RWPE1 (cell line): ENCODE data around the gene SEC22C.

Source experiments
- CTCF ChIA-PET: fragments of 350-600 bp; sonication (Branson Sonifier 250); formaldehyde crosslinking; extraction: SDS; loops from one replicate; lab custom pipeline; 2021; lab: Yijun Ruan, JAX
- POLR2A ChIA-PET: fragments of 400-600 bp; formaldehyde crosslinking; extraction: SDS; loops from one replicate; lab custom pipeline; 2020; ENCODE audit warnings: antibody characterized with exemption; ENCODE audit not compliant: low non-redundant PET; lab: Yijun Ruan, JAX
- DNase-seq: peaks from one replicate; pipeline ENCODE4 v3.0.0; 2012; ENCODE audit warnings: low spot score
- H3K27ac ChIP-seq: fragments of 450-650 bp; 2 replicates; pipeline ENCODE4 v1.5.1; 2017
- TF ChIP-seq, protein P1 (sequence below): fragments of 450-650 bp; conservative IDR thresholded peaks from 2 replicates; pipeline ENCODE4 v1.5.1; 2017; ENCODE audit warnings: low read depth, mild to moderate bottlenecking

The SEC22C gene

DNA sequence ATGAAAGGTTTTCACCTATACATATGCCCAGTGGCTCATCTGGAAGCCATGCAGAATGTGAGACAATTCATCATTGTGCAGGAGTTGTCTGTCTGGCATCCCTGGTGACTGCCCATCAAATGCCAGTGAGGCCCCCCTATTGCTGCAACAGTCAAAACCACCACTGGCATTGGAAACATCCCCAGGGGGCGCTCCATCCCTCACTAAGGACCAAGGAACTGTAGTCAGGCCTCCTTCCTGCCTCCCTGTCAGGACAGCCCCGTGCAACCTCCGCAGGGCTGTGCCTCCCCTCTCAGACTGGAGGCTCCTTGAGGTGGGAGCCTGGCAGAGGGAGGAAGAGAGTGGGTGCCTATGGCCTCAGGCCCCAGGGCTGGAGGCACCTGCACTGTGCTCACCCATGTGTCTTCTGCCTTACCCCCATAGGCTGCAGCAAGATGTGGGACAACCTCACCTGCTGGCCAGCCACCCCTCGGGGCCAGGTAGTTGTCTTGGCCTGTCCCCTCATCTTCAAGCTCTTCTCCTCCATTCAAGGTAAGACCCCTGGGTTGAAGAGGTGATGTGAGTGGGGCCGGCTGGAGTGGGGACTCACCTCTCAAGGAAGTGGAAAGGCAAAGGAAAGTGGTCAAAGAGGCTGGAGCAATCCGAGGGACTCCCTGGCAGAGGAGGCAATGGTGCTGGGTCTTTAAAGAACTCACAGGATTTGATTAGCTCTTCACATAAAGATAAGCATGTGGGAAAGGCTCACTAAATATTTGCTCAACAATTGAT, 62.8 kb downstream of the SEC22C start:
- ChIA-PET CTCF (no interaction called here), POLR2A (no interaction called here)
- TF ChIP-seq, protein P1, sequence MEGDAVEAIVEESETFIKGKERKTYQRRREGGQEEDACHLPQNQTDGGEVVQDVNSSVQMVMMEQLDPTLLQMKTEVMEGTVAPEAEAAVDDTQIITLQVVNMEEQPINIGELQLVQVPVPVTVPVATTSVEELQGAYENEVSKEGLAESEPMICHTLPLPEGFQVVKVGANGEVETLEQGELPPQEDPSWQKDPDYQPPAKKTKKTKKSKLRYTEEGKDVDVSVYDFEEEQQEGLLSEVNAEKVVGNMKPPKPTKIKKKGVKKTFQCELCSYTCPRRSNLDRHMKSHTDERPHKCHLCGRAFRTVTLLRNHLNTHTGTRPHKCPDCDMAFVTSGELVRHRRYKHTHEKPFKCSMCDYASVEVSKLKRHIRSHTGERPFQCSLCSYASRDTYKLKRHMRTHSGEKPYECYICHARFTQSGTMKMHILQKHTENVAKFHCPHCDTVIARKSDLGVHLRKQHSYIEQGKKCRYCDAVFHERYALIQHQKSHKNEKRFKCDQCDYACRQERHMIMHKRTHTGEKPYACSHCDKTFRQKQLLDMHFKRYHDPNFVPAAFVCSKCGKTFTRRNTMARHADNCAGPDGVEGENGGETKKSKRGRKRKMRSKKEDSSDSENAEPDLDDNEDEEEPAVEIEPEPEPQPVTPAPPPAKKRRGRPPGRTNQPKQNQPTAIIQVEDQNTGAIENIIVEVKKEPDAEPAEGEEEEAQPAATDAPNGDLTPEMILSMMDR, result no peak
- H3K27ac ChIP-seq, result no peak overlapping the region
- DNase-seq, result no peak

DNA sequence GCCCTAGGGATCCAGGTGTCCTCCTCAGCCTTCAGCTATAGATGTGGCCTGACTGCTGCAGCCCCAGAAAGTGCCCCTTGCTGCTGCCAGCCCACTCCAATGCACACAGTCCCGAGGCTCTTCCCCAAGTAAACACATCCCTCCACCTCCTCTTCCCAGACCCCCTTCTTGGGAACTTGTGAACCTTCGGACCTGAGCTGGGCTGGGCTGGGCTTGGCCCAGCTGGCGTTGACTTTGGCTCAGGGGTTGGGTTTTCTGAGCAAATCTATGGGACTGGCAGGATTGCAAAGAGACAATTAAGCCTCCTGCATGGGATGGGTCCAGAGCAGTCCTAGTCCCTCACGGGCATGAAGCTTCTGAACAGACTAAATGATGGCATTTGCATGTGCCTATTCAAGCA, 64.7 kb downstream of the SEC22C start:
- TF ChIP-seq, protein P1, result no peak
- ChIA-PET CTCF (no interaction called here), POLR2A (no interaction called here)
- peak overlapping the region; percentile 97 for H3K27ac ChIP-seq
- DNase-seq, result no peak

DNA sequence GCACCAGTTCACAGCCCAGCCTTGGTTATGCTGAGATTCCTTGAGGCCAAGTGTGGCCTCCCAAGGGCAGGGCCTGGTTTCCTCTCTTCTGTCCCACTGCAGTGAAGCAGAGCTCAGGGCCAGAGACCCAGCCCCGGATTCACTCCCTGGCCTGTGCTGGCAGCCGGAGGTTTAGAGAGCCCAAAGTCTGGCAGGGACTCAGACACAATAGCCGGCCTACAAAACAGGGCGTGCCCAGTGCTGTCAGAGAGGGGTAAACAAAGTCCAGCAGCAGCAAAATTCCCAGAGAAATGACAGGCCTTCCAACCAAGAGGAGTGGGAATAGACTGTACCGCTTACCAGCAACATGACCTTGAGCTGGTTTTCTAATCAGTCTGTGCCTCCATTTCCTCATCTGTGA, 65.3 kb downstream of the SEC22C start:
- H3K27ac ChIP-seq, result peak overlapping the region; percentile 97
- ChIA-PET CTCF (no interaction called here), POLR2A (no interaction called here)
- TF ChIP-seq, protein P1, result no peak
- DNase-seq, result no peak

DNA sequence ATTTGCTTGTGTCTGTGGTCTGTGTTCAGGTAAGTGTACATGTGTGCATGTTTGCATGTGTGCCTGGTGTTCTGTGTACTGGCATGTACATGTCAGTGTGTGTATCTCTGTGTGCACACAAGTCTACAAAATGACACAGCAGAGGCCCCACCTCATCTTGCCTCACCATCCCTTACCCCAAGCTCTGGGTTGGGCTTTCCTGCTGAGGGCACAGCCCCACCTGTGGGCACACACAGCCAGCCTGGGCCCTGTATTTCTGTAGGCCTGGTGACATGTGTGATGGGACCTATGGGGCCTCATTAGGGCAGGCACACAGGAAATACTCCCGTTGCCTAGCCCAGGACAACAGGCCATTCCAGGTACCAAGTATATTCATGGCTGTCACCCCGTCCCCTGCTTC, 65.8 kb downstream of the SEC22C start:
- TF ChIP-seq, protein P1, result no peak
- ChIA-PET CTCF (interaction anchor here (0.6 kb wide), 1 partner anchor 21 kb away, joined by 3 read pairs; no protein-coding TSS in a partner anchor), POLR2A (no interaction called here)
- H3K27ac ChIP-seq, result peak overlapping the region; percentile 97
- no peak for DNase-seq

DNA sequence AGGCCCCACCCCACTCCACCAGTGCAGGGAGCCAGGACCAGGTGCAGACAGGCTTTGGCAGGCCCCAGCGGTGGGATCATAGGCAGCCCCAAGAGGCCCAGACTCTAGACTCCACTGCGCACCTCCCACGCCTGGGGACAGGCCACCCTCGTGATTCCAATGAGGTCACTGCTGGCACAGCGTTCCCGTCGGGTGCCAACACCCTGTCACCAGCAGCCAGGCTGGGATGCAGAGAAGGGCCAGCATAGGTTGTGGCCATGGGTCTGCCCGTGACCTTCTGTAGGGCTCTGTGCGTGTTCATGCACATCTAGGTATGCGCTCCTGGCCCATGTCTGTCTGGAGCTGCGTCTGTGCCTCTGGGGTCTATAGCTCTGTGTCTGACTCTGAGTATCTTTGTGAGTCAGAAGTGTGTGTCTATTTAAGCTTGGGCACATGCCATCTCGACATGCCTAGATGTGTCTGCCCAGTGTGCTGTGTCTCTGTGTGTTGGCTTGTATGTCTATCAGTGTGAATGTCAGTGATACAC, 66.3 kb downstream of the SEC22C start:
- TF ChIP-seq, protein P1, result no peak
- POLR2A ChIA-PET, result no interaction called here
- DNase-seq, result peak; percentile 77
- CTCF ChIA-PET, result interaction anchor here (0.6 kb wide), 1 partner anchor 21 kb away, joined by 3 read pairs; no protein-coding TSS in a partner anchor
- peak overlapping the region; percentile 97 for H3K27ac ChIP-seq

DNA sequence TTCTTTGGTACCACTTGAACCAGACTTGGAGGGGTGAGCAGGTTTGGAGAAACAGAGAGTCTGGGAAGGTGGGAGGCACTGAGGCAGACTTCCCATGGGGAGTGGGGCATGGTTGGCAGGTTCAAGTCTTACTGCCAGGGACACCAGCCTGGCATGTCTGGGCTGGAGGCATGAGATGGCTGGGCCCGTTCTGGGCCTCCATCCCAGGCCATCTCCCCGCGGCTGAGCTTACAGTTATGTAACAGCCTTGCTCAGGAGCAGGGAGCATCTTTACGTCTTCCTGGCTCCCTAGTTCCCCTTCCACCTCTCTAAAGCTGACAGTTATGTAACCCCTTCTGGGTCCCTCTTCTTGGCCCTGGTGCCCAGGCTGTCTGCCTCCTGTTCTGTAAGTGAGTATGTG, 66.9 kb downstream of the SEC22C start:
- CTCF ChIA-PET, result interaction anchor here (0.5 kb wide), 1 partner anchor 293 kb away, joined by 3 read pairs; no protein-coding TSS in a partner anchor
- DNase-seq, result no peak
- H3K27ac ChIP-seq, result peak overlapping the region; percentile 97
- TF ChIP-seq, protein P1, result no peak
- POLR2A ChIA-PET, result no interaction called here
